ENCODE results near the gene SHC2. TPM values are rescaled to one million over a fixed set of nuclear protein-coding genes. Genes with fewer than 3 reads are reported as not detected.

Gene SHC2
- total and polyA plus RNA-seq, 7 donors = 2.2 to 9.7 (median 4.5) TPM

GRCh38 chr19:493391-494170 lies 32.7 kb upstream of the SHC2 start:
- no peak overlapping the region for H3K27ac ChIP-seq
- no peaks in the 10 kb centered on the region for H3K9me3 ChIP-seq

GRCh38 chr19:492091-492531 lies 31.3 kb upstream of the SHC2 start:
- no peak overlapping the region for H3K27ac ChIP-seq
- H3K4me1 ChIP-seq = peaks cover 11% of the 10 kb centered on the region
- no peak for TF ChIP-seq CTCF (IDR thresholded peaks at IDR 0.05)
- DNase-seq (peak; percentile 16 to 71), ATAC-seq (no peak)
- 63 to 75% (median 71%) methylated on average over 13 to 18 of the region's 19 CpGs for WGBS, 3 donors
- H3K36me3 ChIP-seq (ENCODE audit: insufficient read depth in 1 of 2, low read depth in 1 of 2) = no peaks in the 10 kb centered on the region
- H3K4me3 ChIP-seq = no peak overlapping the region
- no peaks in the 10 kb centered on the region for H3K9me3 ChIP-seq
- H3K27me3 ChIP-seq (ENCODE audit: insufficient read depth in 3 of 3, low read length in 2 of 3) = peaks cover 0 to 16% (median 7%) of the 10 kb centered on the region in 3 donors
- intact Hi-C loops (cut with DNase I) = no loop called here

More at GRCh38 chr19:493391-494170, 32.7 kb upstream of the SHC2 start:
- Histone ChIP-seq H3K4me3 (no peak overlapping the region), H3K27me3 (ENCODE audit: insufficient read depth in 3 of 3, low read length in 2 of 3) (peaks cover 0 to 26% (median 17%) of the 10 kb centered on the region in 3 donors), H3K36me3 (ENCODE audit: insufficient read depth in 1 of 2, low read depth in 1 of 2) (no peaks in the 10 kb centered on the region), H3K4me1 (peaks cover 11% of the 10 kb centered on the region)
- ATAC-seq (no peak), DNase-seq (peak; percentile 16 to 56)
- TF ChIP-seq CTCF (IDR thresholded peaks at IDR 0.05) = no peak
- intact Hi-C loops (cut with DNase I) = no loop called here
- 54 to 67% (median 64%) methylated on average over 21 to 23 of the region's 23 CpGs for WGBS, 3 donors

- H3K4me1 ChIP-seq = peaks cover 11% of the 10 kb centered on the region
- no peak for TF ChIP-seq CTCF (IDR thresholded peaks at IDR 0.05)
- H3K4me3 ChIP-seq = peak overlapping the region; percentile 30
- peak overlapping the region; percentile 69 for H3K27ac ChIP-seq
- intact Hi-C loops (cut with DNase I) = no loop called here
- no peaks in the 10 kb centered on the region for H3K9me3 ChIP-seq
- ATAC-seq = peak in 2 of 4 donors; percentile 14 to 44
- WGBS, 3 donors = 70 to 75% (median 73%) methylated on average over 27 to 32 of the region's 32 CpGs
- no peaks in the 10 kb centered on the region for H3K36me3 ChIP-seq (ENCODE audit: insufficient read depth in 1 of 2, low read depth in 1 of 2)
- DNase-seq = peak in 1 of 2 donors; percentile 81
- peaks cover 0 to 16% (median 6%) of the 10 kb centered on the region in 3 donors for H3K27me3 ChIP-seq (ENCODE audit: insufficient read depth in 3 of 3, low read length in 2 of 3)
Observed at GRCh38 chr19:491146-491741, 30.4 kb upstream of the SHC2 start.

- ATAC-seq = peak; percentile 29 to 40 (median 31)
- DNase-seq = peak; percentile 58 to 73
- peaks cover 11% of the 10 kb centered on the region for H3K4me1 ChIP-seq
- H3K27ac ChIP-seq = peak overlapping the region; percentile 93
- WGBS, 3 donors = 13 to 32% (median 14%) methylated on average over 51 to 61 of the region's 61 CpGs
- H3K27me3 ChIP-seq (ENCODE audit: insufficient read depth in 3 of 3, low read length in 2 of 3) = peaks cover 0 to 17% (median 2%) of the 10 kb centered on the region in 3 donors
- H3K36me3 ChIP-seq (ENCODE audit: insufficient read depth in 1 of 2, low read depth in 1 of 2) = no peaks in the 10 kb centered on the region
- no peak for TF ChIP-seq CTCF (IDR thresholded peaks at IDR 0.05)
- no peaks in the 10 kb centered on the region for H3K9me3 ChIP-seq
- H3K4me3 ChIP-seq = peak overlapping the region; percentile 92
- intact Hi-C loops (cut with DNase I) = loop anchor here in 1 of 2 donors (10.0 kb wide), 1 partner anchor 105 kb away; no protein-coding TSS in a partner anchor
Observed at GRCh38 chr19:489418-490196, 28.8 kb upstream of the SHC2 start.

All from psoas muscle (tissue), 8 donors.